ENCODE results near the gene INHA.

DNA sequence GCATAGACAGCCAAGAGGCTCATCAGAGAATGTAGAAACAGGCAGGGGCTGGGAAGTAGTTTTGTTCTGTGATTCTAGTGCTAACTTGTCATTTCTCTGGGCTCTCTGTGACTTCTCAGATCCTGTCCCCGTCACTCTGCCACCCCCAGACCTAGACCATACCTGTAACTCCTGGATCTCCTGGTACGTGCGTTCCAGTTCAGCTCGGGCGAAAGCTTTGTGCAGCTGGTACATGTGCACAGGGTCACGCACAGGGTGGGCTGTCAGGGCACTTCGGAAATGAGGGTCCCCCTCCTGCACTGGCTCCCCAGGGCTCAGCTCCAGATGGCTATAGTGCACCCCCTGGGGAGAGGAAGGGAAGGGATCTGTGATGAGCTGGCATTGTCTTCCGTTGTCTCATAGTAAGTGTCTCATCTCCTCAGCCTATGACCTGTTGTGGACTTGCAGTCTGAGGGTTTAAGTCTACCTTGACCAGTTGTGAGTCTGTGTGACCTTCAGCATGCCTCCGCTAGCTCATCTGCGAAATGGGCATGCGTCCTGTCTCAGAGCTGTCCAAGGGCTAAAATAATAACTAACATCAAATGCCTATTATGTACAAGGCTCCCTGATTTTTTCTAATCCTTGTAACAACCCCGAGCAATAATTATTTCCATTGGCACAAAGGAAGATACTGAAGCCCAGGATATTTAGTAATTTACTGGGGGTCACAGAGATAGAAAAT lies 31.2 kb upstream of the INHA start:
- TF ChIP-seq, protein P1, sequence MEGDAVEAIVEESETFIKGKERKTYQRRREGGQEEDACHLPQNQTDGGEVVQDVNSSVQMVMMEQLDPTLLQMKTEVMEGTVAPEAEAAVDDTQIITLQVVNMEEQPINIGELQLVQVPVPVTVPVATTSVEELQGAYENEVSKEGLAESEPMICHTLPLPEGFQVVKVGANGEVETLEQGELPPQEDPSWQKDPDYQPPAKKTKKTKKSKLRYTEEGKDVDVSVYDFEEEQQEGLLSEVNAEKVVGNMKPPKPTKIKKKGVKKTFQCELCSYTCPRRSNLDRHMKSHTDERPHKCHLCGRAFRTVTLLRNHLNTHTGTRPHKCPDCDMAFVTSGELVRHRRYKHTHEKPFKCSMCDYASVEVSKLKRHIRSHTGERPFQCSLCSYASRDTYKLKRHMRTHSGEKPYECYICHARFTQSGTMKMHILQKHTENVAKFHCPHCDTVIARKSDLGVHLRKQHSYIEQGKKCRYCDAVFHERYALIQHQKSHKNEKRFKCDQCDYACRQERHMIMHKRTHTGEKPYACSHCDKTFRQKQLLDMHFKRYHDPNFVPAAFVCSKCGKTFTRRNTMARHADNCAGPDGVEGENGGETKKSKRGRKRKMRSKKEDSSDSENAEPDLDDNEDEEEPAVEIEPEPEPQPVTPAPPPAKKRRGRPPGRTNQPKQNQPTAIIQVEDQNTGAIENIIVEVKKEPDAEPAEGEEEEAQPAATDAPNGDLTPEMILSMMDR (IDR thresholded peaks at IDR 0.05; ENCODE audit: borderline replicate concordance, extremely low read depth, low read length, poor library complexity, severe bottlenecking), result no peak
- TF ChIP-seq EZH2 (IDR thresholded peaks at IDR 0.05; ENCODE audit: borderline replicate concordance, low read depth, low read length, severe bottlenecking), result no peak

All from DND-41 (cell line).